Caco-2 (cell line): ENCODE data around the gene GDPD1. TPM values are rescaled to one million over a fixed set of nuclear protein-coding genes. Genes with fewer than 3 reads are reported as not detected.

Experiments used
- BruUV-seq: library from RNA; stranded (reverse); fragments of 400-500 nt; replicated peaks from 2 replicates; lab custom pipeline; 2021; lab: Mats Ljungman, UMichigan
- CTCF ChIA-PET: fragments of 300-600 bp; sonication (Branson Sonifier 250); formaldehyde crosslinking; loops from one replicate; lab custom pipeline; 2022; ENCODE audit warnings: antibody characterized with exemption; lab: Charles Lee
- POLR2A ChIA-PET: fragments of 300-600 bp; sonication (Branson Sonifier 250); formaldehyde crosslinking; loops from one replicate; lab custom pipeline; 2022; ENCODE audit warnings: antibody characterized with exemption; lab: Charles Lee
- DNase-seq, 2 experiments: peaks; one replicate each; pipeline versions ENCODE4 v3.0.0 to v3.0.0-alpha.2; 2020 to 2022
- H3K27me3 ChIP-seq: replicated peaks from 2 replicates; pipeline ENCODE4 v1.6.0; 2011; ENCODE audit warnings: low read length; ENCODE audit not compliant: control insufficient read depth, insufficient read depth
- H3K36me3 ChIP-seq: 2 replicates; pipeline ENCODE4 v1.5.1; 2011; ENCODE audit warnings: low read length; ENCODE audit not compliant: control insufficient read depth, insufficient read depth
- H3K4me1 ChIP-seq: fragments of 250-450 bp; sonication (Bioruptor Pico); 2 replicates; pipeline ENCODE4 v1.5.1; 2020; ENCODE audit warnings: mild to moderate bottlenecking
- H3K4me3 ChIP-seq: 2 replicates; pipeline ENCODE4 v1.5.1; 2011; ENCODE audit warnings: low read depth, mild to moderate bottlenecking, control low read depth, low read length
- H3K9me3 ChIP-seq: fragments of 250-450 bp; sonication (Bioruptor Pico); 2 replicates; pipeline ENCODE4 v1.5.1; 2020; ENCODE audit warnings: mild to moderate bottlenecking, moderate library complexity
- H3K27ac Mint-ChIP-seq: one replicate; pipeline ENCODE4 v1.8.0; 2022; ENCODE audit warnings: mixed read lengths; ENCODE audit not compliant: unreplicated experiment
- H3K27me3 Mint-ChIP-seq: one replicate; pipeline ENCODE4 v1.8.0; 2022; ENCODE audit warnings: mixed read lengths; ENCODE audit not compliant: insufficient read depth, unreplicated experiment
- H3K36me3 Mint-ChIP-seq: one replicate; pipeline ENCODE4 v1.8.0; 2022; ENCODE audit warnings: mild to moderate bottlenecking, mixed read lengths; ENCODE audit not compliant: insufficient read depth, unreplicated experiment
- H3K4me1 Mint-ChIP-seq: one replicate; pipeline ENCODE4 v1.8.0; 2022; ENCODE audit warnings: low read depth, mixed read lengths; ENCODE audit not compliant: unreplicated experiment
- H3K4me3 Mint-ChIP-seq: one replicate; pipeline ENCODE4 v1.8.0; 2022; ENCODE audit warnings: mild to moderate bottlenecking, moderate library complexity, mixed read lengths; ENCODE audit not compliant: unreplicated experiment
- H3K9me3 Mint-ChIP-seq: one replicate; pipeline ENCODE4 v1.8.0; 2022; ENCODE audit warnings: mixed read lengths; ENCODE audit not compliant: unreplicated experiment
- CTCF ChIP-seq, 2 experiments: fragments of 200-600 bp in 1 of 2; IDR thresholded peaks; 1 replicate in 1 of 2; 2 replicates in 1 of 2; pipeline versions ENCODE4 v1.5.1 to v1.8.0; 2011 to 2022; ENCODE audit warnings: antibody characterized with exemption in 1 of 2, control low read depth in 1 of 2, inconsistent platforms in 1 of 2, low read depth in 1 of 2, low read length in 1 of 2, mild to moderate bottlenecking in 1 of 2, moderate library complexity in 1 of 2; ENCODE audit not compliant: insufficient read depth in 1 of 2, severe bottlenecking in 1 of 2, unreplicated experiment in 1 of 2
- intact Hi-C: fragments of 100-400 bp; cut with micrococcal nuclease; formaldehyde crosslinking; loops from one replicate; pipeline ENCODE4 v1.10.0; 2022; ENCODE audit not compliant: unreplicated experiment
- total RNA-seq: library from RNA; stranded (reverse); gene quantifications from 2 replicates; pipeline ENCODE4 v1.2.3, GENCODE V29; 2022

The GDPD1 gene
- total RNA-seq, 1 experiment from 2014 or later: 1.2 TPM

GRCh38 chr17:59199398-59199797 lies 20.9 kb upstream of the GDPD1 start:
- peak overlapping the region; percentile 24 for H3K27ac Mint-ChIP-seq
- Histone ChIP-seq H3K36me3 (no peaks in the 10 kb centered on the region; the same call in none of the 2 replicates), H3K4me1 (no peaks in the 10 kb centered on the region), H3K27me3 (no peaks in the 10 kb centered on the region), H3K9me3 (no peaks in the 10 kb centered on the region), H3K4me3 (no peak overlapping the region)
- ChIA-PET POLR2A (no interaction called here), CTCF (no interaction called here)
- no peaks in the 10 kb centered on the region for H3K9me3 Mint-ChIP-seq
- DNase-seq: no peak
- no TSS peak for BruUV-seq
- H3K4me1 Mint-ChIP-seq: no peaks in the 10 kb centered on the region
- no peak for TF ChIP-seq CTCF (IDR thresholded peaks at IDR 0.05; ENCODE audit: insufficient read depth in 1 of 2, low read depth in 1 of 2, low read length in 1 of 2, severe bottlenecking in 1 of 2, unreplicated experiment in 1 of 2)
- no peak overlapping the region for H3K4me3 Mint-ChIP-seq
- H3K36me3 Mint-ChIP-seq: peaks cover 60% of the 10 kb centered on the region
- intact Hi-C loops: no loop called here
- H3K27me3 Mint-ChIP-seq: no peaks in the 10 kb centered on the region

- H3K4me3 ChIP-seq: no peak overlapping the region
- Mint-ChIP-seq H3K4me3 (no peak overlapping the region), H3K4me1 (no peaks in the 10 kb centered on the region), H3K36me3 (peaks cover 44% of the 10 kb centered on the region), H3K27me3 (no peaks in the 10 kb centered on the region), H3K27ac (no peak overlapping the region), H3K9me3 (no peaks in the 10 kb centered on the region)
- H3K4me1 ChIP-seq: no peaks in the 10 kb centered on the region
- ChIA-PET CTCF (no interaction called here), POLR2A (interaction anchor here (0.6 kb wide), 1 partner anchor 18 kb away, joined by 3 read pairs; no protein-coding TSS in a partner anchor)
- no TSS peak for BruUV-seq
- intact Hi-C loops: no loop called here
- H3K9me3 ChIP-seq: no peaks in the 10 kb centered on the region
- no peaks in the 10 kb centered on the region for H3K27me3 ChIP-seq
- H3K36me3 ChIP-seq: no peaks in the 10 kb centered on the region; the same call in none of the 2 replicates
- no peak for DNase-seq
- no peak for TF ChIP-seq CTCF (IDR thresholded peaks at IDR 0.05; ENCODE audit: insufficient read depth in 1 of 2, low read depth in 1 of 2, low read length in 1 of 2, severe bottlenecking in 1 of 2, unreplicated experiment in 1 of 2)
These were observed 18.0 kb upstream of the GDPD1 start for GRCh38 chr17:59202320-59202719.

- Histone ChIP-seq H3K36me3 (no peaks in the 10 kb centered on the region), H3K4me3 (no peak overlapping the region; the same call in 1 of the 2 replicates), H3K27me3 (no peaks in the 10 kb centered on the region), H3K9me3 (no peaks in the 10 kb centered on the region), H3K4me1 (no peaks in the 10 kb centered on the region)
- H3K36me3 Mint-ChIP-seq: peaks cover 13% of the 10 kb centered on the region
- H3K9me3 Mint-ChIP-seq: no peaks in the 10 kb centered on the region
- peak overlapping the region; percentile 95 for H3K4me3 Mint-ChIP-seq
- no peak for TF ChIP-seq CTCF (IDR thresholded peaks at IDR 0.05; ENCODE audit: insufficient read depth in 1 of 2, low read depth in 1 of 2, low read length in 1 of 2, severe bottlenecking in 1 of 2, unreplicated experiment in 1 of 2)
- BruUV-seq: no TSS peak
- peak overlapping the region; percentile 88 for H3K27ac Mint-ChIP-seq
- H3K27me3 Mint-ChIP-seq: no peaks in the 10 kb centered on the region
- ChIA-PET CTCF (interaction anchor here (0.8 kb wide), 1 partner anchor 212 kb away, joined by 3 read pairs; no protein-coding TSS in a partner anchor), POLR2A (interaction anchor here (0.9 kb wide), 1 partner anchor 9 kb away, joined by 5 read pairs; the partner anchor contains the start of gene SMG8)
- intact Hi-C loops: no loop called here
- DNase-seq: no peak
- no peaks in the 10 kb centered on the region for H3K4me1 Mint-ChIP-seq
These were observed 941 bp upstream of the GDPD1 start for GRCh38 chr17:59219370-59219769.
